Measurements from ENCODE around the gene ANKS1B. TPM values are rescaled to one million over a fixed set of nuclear protein-coding genes. Genes with fewer than 3 reads are reported as not detected.

ANKS1B gene
- total RNA-seq, 1 donor from 2014 or later, result 2.3 TPM

- no peak for TF ChIP-seq CTCF (IDR thresholded peaks at IDR 0.05)
- no peak overlapping the region for H3K27ac Mint-ChIP-seq (ENCODE audit: unreplicated experiment)
- H3K4me3 Mint-ChIP-seq (ENCODE audit: unreplicated experiment), result no peak overlapping the region
- H3K36me3 Mint-ChIP-seq (ENCODE audit: low read depth), result no peaks in the 10 kb centered on the region
- H3K4me1 Mint-ChIP-seq (ENCODE audit: low read depth), result no peaks in the 10 kb centered on the region
- DNase-seq (ENCODE audit: low spot score), result no peak
- no peaks in the 10 kb centered on the region for H3K9me3 Mint-ChIP-seq (ENCODE audit: low read depth)
- peaks cover 17% of the 10 kb centered on the region for H3K27me3 Mint-ChIP-seq (ENCODE audit: low read depth)
These were observed 1185.5 kb downstream of the ANKS1B start for GRCh38 chr12:98799146-98799810.

GRCh38 chr12:98797200-98797599 lies 1187.5 kb downstream of the ANKS1B start:
- Mint-ChIP-seq H3K9me3 (ENCODE audit: low read depth) (no peaks in the 10 kb centered on the region), H3K4me3 (ENCODE audit: unreplicated experiment) (no peak overlapping the region), H3K27me3 (ENCODE audit: low read depth) (peaks cover 20% of the 10 kb centered on the region), H3K36me3 (ENCODE audit: low read depth) (no peaks in the 10 kb centered on the region), H3K27ac (ENCODE audit: unreplicated experiment) (no peak overlapping the region), H3K4me1 (ENCODE audit: low read depth) (no peaks in the 10 kb centered on the region)
- TF ChIP-seq CTCF (IDR thresholded peaks at IDR 0.05), result no peak
- no peak for DNase-seq (ENCODE audit: low spot score)

GRCh38 chr12:98796745-98797144 lies 1188.0 kb downstream of the ANKS1B start:
- no peak for DNase-seq (ENCODE audit: low spot score)
- Mint-ChIP-seq H3K27ac (ENCODE audit: unreplicated experiment) (no peak overlapping the region), H3K4me3 (ENCODE audit: unreplicated experiment) (no peak overlapping the region), H3K9me3 (ENCODE audit: low read depth) (no peaks in the 10 kb centered on the region), H3K27me3 (ENCODE audit: low read depth) (peaks cover 20% of the 10 kb centered on the region), H3K4me1 (ENCODE audit: low read depth) (no peaks in the 10 kb centered on the region), H3K36me3 (ENCODE audit: low read depth) (no peaks in the 10 kb centered on the region)
- no peak for TF ChIP-seq CTCF (IDR thresholded peaks at IDR 0.05)

- H3K9me3 Mint-ChIP-seq (ENCODE audit: low read depth), result no peaks in the 10 kb centered on the region
- no peak overlapping the region for H3K27ac Mint-ChIP-seq (ENCODE audit: unreplicated experiment)
- TF ChIP-seq CTCF (IDR thresholded peaks at IDR 0.05), result no peak
- no peaks in the 10 kb centered on the region for H3K36me3 Mint-ChIP-seq (ENCODE audit: low read depth)
- H3K4me3 Mint-ChIP-seq (ENCODE audit: unreplicated experiment), result no peak overlapping the region
- DNase-seq (ENCODE audit: low spot score), result no peak
- peaks cover 18% of the 10 kb centered on the region for H3K27me3 Mint-ChIP-seq (ENCODE audit: low read depth)
- no peaks in the 10 kb centered on the region for H3K4me1 Mint-ChIP-seq (ENCODE audit: low read depth)
These were observed 1191.6 kb downstream of the ANKS1B start for GRCh38 chr12:98793121-98793520.

GRCh38 chr12:98791406-98791805 lies 1193.3 kb downstream of the ANKS1B start:
- no peaks in the 10 kb centered on the region for H3K4me1 Mint-ChIP-seq (ENCODE audit: low read depth)
- no peaks in the 10 kb centered on the region for H3K36me3 Mint-ChIP-seq (ENCODE audit: low read depth)
- no peak overlapping the region for H3K4me3 Mint-ChIP-seq (ENCODE audit: unreplicated experiment)
- peaks cover 21% of the 10 kb centered on the region for H3K27me3 Mint-ChIP-seq (ENCODE audit: low read depth)
- H3K27ac Mint-ChIP-seq (ENCODE audit: unreplicated experiment), result no peak overlapping the region
- TF ChIP-seq CTCF (IDR thresholded peaks at IDR 0.05), result no peak
- H3K9me3 Mint-ChIP-seq (ENCODE audit: low read depth), result no peaks in the 10 kb centered on the region
- DNase-seq (ENCODE audit: low spot score), result no peak
